ENCODE results near the gene MIEF2.
"Not testable (repeated sequence)": the region's sequence is repeated elsewhere in the genome, so short reads cannot be mapped to it uniquely, and the experiment has no call there.

MIEF2 gene

GRCh38 chr17:18260332-18261145 is at the start of gene MIEF2:
Gene MIEF2, plus strand, starts transcription at chr17:18260662. Its CDS starts 2,059 bp downstream, at chr17:18262721.
- TF ChIP-seq CTCF (IDR thresholded peaks at IDR 0.05; ENCODE audit: low read depth, low read length): no peak

GRCh38 chr17:18213666-18214270 is 46.7 kb upstream of the MIEF2 start:
- no peak overlapping the region for H3K4me3 ChIP-seq (ENCODE audit: low read depth, low read length)
- no peak for TF ChIP-seq CTCF (IDR thresholded peaks at IDR 0.05; ENCODE audit: low read depth, low read length)

More at GRCh38 chr17:18260332-18261145, at the start of gene MIEF2:
- H3K4me3 ChIP-seq (ENCODE audit: low read depth, low read length): peak within 1 kb of the TSS; percentile 86

- H3K4me3 ChIP-seq (ENCODE audit: low read depth, low read length): not testable (repeated sequence)
Observed at GRCh38 chr17:18216906-18217305, 43.6 kb upstream of the MIEF2 start.

- no peak overlapping the region for H3K4me3 ChIP-seq (ENCODE audit: low read depth, low read length)
- peak; percentile 99 for TF ChIP-seq CTCF (IDR thresholded peaks at IDR 0.05; ENCODE audit: low read depth, low read length)
Observed at GRCh38 chr17:18217412-18218015, 42.9 kb upstream of the MIEF2 start.

GRCh38 chr17:18218756-18219415 is 41.6 kb upstream of the MIEF2 start:
- H3K4me3 ChIP-seq (ENCODE audit: low read depth, low read length): no peak overlapping the region
- no peak for TF ChIP-seq CTCF (IDR thresholded peaks at IDR 0.05; ENCODE audit: low read depth, low read length)

GRCh38 chr17:18224053-18224386 is 36.4 kb upstream of the MIEF2 start:
- no peak for TF ChIP-seq CTCF (IDR thresholded peaks at IDR 0.05; ENCODE audit: low read depth, low read length)
- H3K4me3 ChIP-seq (ENCODE audit: low read depth, low read length): no peak overlapping the region

- no peak for TF ChIP-seq CTCF (IDR thresholded peaks at IDR 0.05; ENCODE audit: low read depth, low read length)
- H3K4me3 ChIP-seq (ENCODE audit: low read depth, low read length): peak overlapping the region; percentile 41
Observed at GRCh38 chr17:18224387-18225120, 35.9 kb upstream of the MIEF2 start.

Measured in WI38 (cell line).